GM12878 (cell line): Measurements from ENCODE around the gene PRKAB1. TPM values are rescaled to one million over a fixed set of nuclear protein-coding genes. Genes with fewer than 3 reads are reported as not detected.

Experiments used
- ATAC-seq: fragments of 200-7000 bp; cut with Tn5 transposase; 3 replicates; pipeline ENCODE4 v1.9.1; 2020; ENCODE audit warnings: mild to moderate bottlenecking, moderate library complexity
- BruUV-seq: library from RNA; stranded (reverse); fragments of 400-500 nt; replicated peaks from 2 replicates; lab custom pipeline; 2021; lab: Mats Ljungman, UMichigan
- CTCF ChIA-PET: fragments of 300-600 bp; sonication (Branson Sonifier 250); formaldehyde crosslinking; extraction: SDS; loops from one replicate; lab custom pipeline; 2021; ENCODE audit warnings: inconsistent platforms; lab: Yijun Ruan, JAX
- POLR2A ChIA-PET: fragments of 350-600 bp; formaldehyde crosslinking; extraction: SDS; loops from one replicate; lab custom pipeline; 2021; ENCODE audit warnings: inconsistent platforms; lab: Charles Lee
- RAD21 ChIA-PET: fragments of 300-600 bp; sonication (Branson Sonifier 250); formaldehyde crosslinking; loops from one replicate; lab custom pipeline; 2023; ENCODE audit warnings: antibody characterized with exemption; ENCODE audit not compliant: unreplicated experiment; lab: Charles Lee
- SMC1A ChIA-PET: fragments of 300-600 bp; sonication (Branson Sonifier 250); formaldehyde crosslinking; loops from one replicate; lab custom pipeline; 2023; ENCODE audit not compliant: unreplicated experiment, uncharacterized antibody; lab: Charles Lee
- DNase-seq: peaks from one replicate; pipeline ENCODE4 v3.0.0-alpha.2; 2011; ENCODE audit warnings: low read depth, low spot score
- FAIRE-seq: peaks from 3 replicates; lab custom pipeline; 2011; peaks lifted over from hg19 to GRCh38; lab: Jason Lieb, UNC
- H2AFZ ChIP-seq: 2 replicates; pipeline ENCODE4 v1.6.0; 2011; ENCODE audit warnings: low read depth, low read length, control low read depth; ENCODE audit not compliant: control insufficient read depth
- H3K27ac ChIP-seq: 2 replicates; pipeline ENCODE4 v1.5.1; 2011; ENCODE audit warnings: control low read depth; ENCODE audit not compliant: control insufficient read depth, insufficient read depth
- H3K27me3 ChIP-seq, 2 experiments: replicated peaks in 1 of 2; 2 replicates each; pipeline versions ENCODE4 v1.6.0 to v1.6.1; 2011; ENCODE audit warnings: low read length in 1 of 2; ENCODE audit not compliant: control insufficient read depth in 2 of 2, insufficient read depth in 2 of 2
- H3K36me3 ChIP-seq, 2 experiments: 2 replicates each; pipeline ENCODE4 v1.5.1; 2011; ENCODE audit warnings: low read length in 1 of 2; ENCODE audit not compliant: control insufficient read depth in 2 of 2, insufficient read depth in 2 of 2
- H3K4me1 ChIP-seq: 2 replicates; pipeline ENCODE4 v1.6.1; 2011; ENCODE audit warnings: mild to moderate bottlenecking, low read length, moderate library complexity, mixed read lengths; ENCODE audit not compliant: control insufficient read depth, insufficient read depth
- H3K4me2 ChIP-seq: 2 replicates; pipeline ENCODE4 v1.6.0; 2011; ENCODE audit warnings: control low read depth; ENCODE audit not compliant: control insufficient read depth, insufficient read depth
- H3K4me3 ChIP-seq: fragments of 200-600 bp; sonication (generic); 2 replicates; pipeline ENCODE4 v1.5.1; 2016
- H3K79me2 ChIP-seq: 2 replicates; pipeline ENCODE4 v1.6.0; 2011; ENCODE audit warnings: low read length; ENCODE audit not compliant: control insufficient read depth, insufficient read depth
- H3K9ac ChIP-seq: 2 replicates; pipeline ENCODE4 v1.8.0; 2011; ENCODE audit warnings: low read length, control low read depth, mixed read lengths; ENCODE audit not compliant: control insufficient read depth, insufficient read depth
- H3K9me3 ChIP-seq: replicated peaks from 3 replicates; pipeline ENCODE4 v1.5.1; 2011; ENCODE audit warnings: mild to moderate bottlenecking, low read length; ENCODE audit not compliant: control insufficient read depth, insufficient read depth
- H4K20me1 ChIP-seq: 2 replicates; pipeline ENCODE4 v1.6.0; 2011; ENCODE audit not compliant: control insufficient read depth, insufficient read depth
- BCLAF1 ChIP-seq: fragments of 450-650 bp; IDR thresholded peaks from 2 replicates; pipeline ENCODE4 v1.6.1; 2017; ENCODE audit warnings: antibody characterized with exemption, mild to moderate bottlenecking, moderate library complexity
- CBX5 ChIP-seq: sonication (generic); IDR thresholded peaks from 2 replicates; pipeline ENCODE4 v1.6.1; 2016; ENCODE audit warnings: low read depth, moderate library complexity, mild to moderate bottlenecking, inconsistent platforms
- CHD2 ChIP-seq: IDR thresholded peaks from 2 replicates; pipeline ENCODE4 v1.6.1; 2011; ENCODE audit warnings: low read depth, low read length, improper control_type of control experiment, borderline replicate concordance
- EED ChIP-seq: sonication (generic); IDR thresholded peaks from 2 replicates; pipeline ENCODE4 v1.6.1; 2016; ENCODE audit warnings: antibody characterized with exemption, low read depth
- FOXK2 ChIP-seq: fragments of 450-650 bp; IDR thresholded peaks from 2 replicates; pipeline ENCODE4 v1.6.1; 2017; ENCODE audit warnings: mild to moderate bottlenecking, moderate library complexity
- FOXM1 ChIP-seq: IDR thresholded peaks from 2 replicates; pipeline ENCODE4 v1.6.1; 2012; ENCODE audit warnings: low read depth, mild to moderate bottlenecking, inconsistent platforms, low read length, moderate library complexity
- IKZF1 ChIP-seq: fragments of 450-650 bp; conservative IDR thresholded peaks from 2 replicates; pipeline ENCODE4 v1.6.1; 2017; ENCODE audit warnings: antibody characterized with exemption, mild to moderate bottlenecking
- KDM1A ChIP-seq: fragments of 200-600 bp; sonication (generic); IDR thresholded peaks from 2 replicates; pipeline ENCODE4 v1.6.1; 2016; ENCODE audit warnings: borderline replicate concordance
- KLF5 ChIP-seq: fragments of 450-650 bp; IDR thresholded peaks from 2 replicates; pipeline ENCODE4 v1.6.1; 2014; ENCODE audit warnings: mild to moderate bottlenecking; ENCODE audit not compliant: partially characterized antibody
- POLR2AphosphoS2 ChIP-seq: IDR thresholded peaks from 2 replicates; pipeline ENCODE4 v1.6.1; 2011; ENCODE audit warnings: low read depth, mild to moderate bottlenecking, low read length, improper control_type of control experiment, moderate library complexity
- POU2F2 ChIP-seq: IDR thresholded peaks from 3 replicates; pipeline ENCODE4 v1.6.1; 2011; ENCODE audit warnings: low read depth, mild to moderate bottlenecking, low read length, borderline replicate concordance
- RELA ChIP-seq: fragments of 450-650 bp; IDR thresholded peaks from 2 replicates; pipeline ENCODE4 v1.8.0; 2014; ENCODE audit warnings: borderline replicate concordance; ENCODE audit not compliant: partially characterized antibody
- RUNX3 ChIP-seq: IDR thresholded peaks from 2 replicates; pipeline ENCODE4 v1.6.1; 2012; ENCODE audit warnings: low read length, inconsistent platforms
- STAT1 ChIP-seq: fragments of 450-650 bp; conservative IDR thresholded peaks from 2 replicates; pipeline ENCODE4 v1.6.1; 2014; ENCODE audit warnings: antibody characterized with exemption, mild to moderate bottlenecking
- ZBED1 ChIP-seq: IDR thresholded peaks from 2 replicates; pipeline ENCODE4 v1.6.1; 2016; ENCODE audit warnings: borderline replicate concordance
- ZNF274 ChIP-seq: IDR thresholded peaks from one replicate; pipeline ENCODE4 v1.8.0; 2011; ENCODE audit not compliant: insufficient read length, insufficient read depth
- WGBS: methylation state at CpG from one replicate; pipeline ENCODE4 v1.1.6; 2016; ENCODE audit warnings: low lambda C conversion rate; ENCODE audit not compliant: insufficient replicate concordance, insufficient coverage; ENCODE audit errors: missing lambda C conversion rate; 5-methylcytosine and 5-hydroxymethylcytosine counted together
- in situ Hi-C: fragments of 300-500 bp; cut with MboI; formaldehyde crosslinking; loops from 9 replicates; pipeline ENCODE4 v1.14.3; 2018; ENCODE audit warnings: mixed read lengths
- intact Hi-C: fragments of 100-400 bp; cut with micrococcal nuclease; formaldehyde crosslinking; loops from one replicate; pipeline ENCODE4 v1.14.2; 2022; ENCODE audit not compliant: unreplicated experiment
- polyA plus RNA-seq, 11 experiments: library from polyadenylated mRNA; depleted of rRNA in 4 of 11; unstranded in 6 of 11; stranded (reverse) in 5 of 11; fragments of >200 nt; fragmentation: Nextera tagmentation in 4 of 11; fragmentation: Illumina TruSeq in 1 of 11; extraction: Ambion mirVana in 4 of 11; extraction: Trizol in 1 of 11; gene quantifications; 1 replicate in 1 of 11; 2 replicates in 10 of 11; pipeline versions ENCODE4 v1.2.1 to v1.2.3, GENCODE V29; 2011 to 2016; ENCODE audit warnings: inconsistent platforms in 2 of 11, missing spikeins in 2 of 11, low read depth in 1 of 11
- total RNA-seq, 4 experiments: library from RNA; depleted of rRNA in 3 of 4; stranded (reverse); fragments of >200 nt in 3 of 4; fragmentation: Illumina TruSeq in 1 of 4; extraction: Trizol in 1 of 4; gene quantifications; 2 replicates each; pipeline versions ENCODE4 v1.2.1 to v1.2.3, GENCODE V29; 2013 to 2021

PRKAB1 gene
- total and polyA plus RNA-seq, 10 of the 15 experiments (the other 5 are each of a cell fraction or from before 2014, with no cell fraction given): 24.6 to 85.0 (median 50.6) TPM

GRCh38 chr12:119720349-119720748 is 52.4 kb downstream of the PRKAB1 start:
- BruUV-seq: no TSS peak
- Histone ChIP-seq H3K9me3 (no peaks in the 10 kb centered on the region), H3K27ac (no peak overlapping the region), H3K4me1 (no peaks in the 10 kb centered on the region), H4K20me1 (no peaks in the 10 kb centered on the region), H3K4me3 (no peak overlapping the region), H3K79me2 (no peaks in the 10 kb centered on the region), H3K36me3 (peaks cover 5 to 13% of the 10 kb centered on the region in 2 experiments; a peak in 3 of 4 replicates), H3K4me2 (no peak overlapping the region), H3K27me3 (no peaks in the 10 kb centered on the region), H3K9ac (no peak overlapping the region), H2AFZ (no peak overlapping the region)
- RAD21 ChIA-PET: no interaction called here
- intact Hi-C loops: no loop called here
- CTCF ChIA-PET: no interaction called here
- FAIRE-seq (no peak), DNase-seq (no peak), ATAC-seq (no peak)
- SMC1A ChIA-PET: no interaction called here
- in situ Hi-C loops: no loop called here
- POLR2A ChIA-PET: no interaction called here
- TF ChIP-seq RELA (no peak), POLR2AphosphoS2 (no peak), KLF5 (no peak), ZBED1 (no peak), IKZF1 (no peak), CBX5 (no peak), EED (no peak), FOXM1 (no peak), FOXK2 (no peak), ZNF274 (no peak)

- Histone ChIP-seq H3K9ac (no peak overlapping the region), H4K20me1 (no peaks in the 10 kb centered on the region), H3K79me2 (no peaks in the 10 kb centered on the region), H3K4me3 (no peak overlapping the region), H3K27me3 (no peaks in the 10 kb centered on the region), H3K4me1 (no peaks in the 10 kb centered on the region), H3K4me2 (no peak overlapping the region), H3K9me3 (no peaks in the 10 kb centered on the region), H2AFZ (no peak overlapping the region), H3K36me3 (peaks cover 5 to 9% of the 10 kb centered on the region in 2 experiments; a peak in 3 of 4 replicates), H3K27ac (no peak overlapping the region)
- ATAC-seq (no peak), FAIRE-seq (no peak), DNase-seq (no peak)
- BruUV-seq: no TSS peak
- TF ChIP-seq POU2F2 (no peak), STAT1 (no peak), CHD2 (no peak), RUNX3 (no peak), BCLAF1 (no peak), KDM1A (no peak)
- CTCF ChIA-PET: no interaction called here
- in situ Hi-C loops (no loop called here), intact Hi-C loops (no loop called here)
- SMC1A ChIA-PET: no interaction called here
- 99% methylated on average over 4 of the region's 4 CpGs for WGBS
- POLR2A ChIA-PET: no interaction called here
- RAD21 ChIA-PET: no interaction called here
These were observed 53.4 kb downstream of the PRKAB1 start for GRCh38 chr12:119721306-119721705.
